CD14-positive monocyte (primary cell): ENCODE results near the gene PYGM. TPM values are rescaled to one million over a fixed set of nuclear protein-coding genes. Genes with fewer than 3 reads are reported as not detected.
A peak's percentile ranks its signal among the peaks of the same experiment; 100 is the strongest.

ENCODE experiments used
- DNase-seq, 3 donors: peaks; one replicate each; pipeline ENCODE4 v3.0.0-alpha.2; 2011 to 2022
- H2AFZ ChIP-seq: 2 replicates; pipeline ENCODE4 v1.6.0; 2012; ENCODE audit warnings: mild to moderate bottlenecking, low read depth, low read length, inconsistent platforms; ENCODE audit not compliant: insufficient read depth, poor library complexity, severe bottlenecking
- H3K27ac ChIP-seq, 2 donors: 1 replicate in 1 of 2; 2 replicates in 1 of 2; pipeline ENCODE4 v1.5.1; 2012 to 2013; ENCODE audit warnings: low read length in 2 of 2, control low read depth in 1 of 2, inconsistent platforms in 1 of 2, low read depth in 1 of 2, mild to moderate bottlenecking in 1 of 2
- H3K27me3 ChIP-seq, 2 donors: one replicate each; pipeline versions ENCODE4 v1.6.0 to v1.6.1; 2011 to 2013; ENCODE audit warnings: low read length in 2 of 2; ENCODE audit not compliant: control insufficient read depth in 2 of 2, insufficient read depth in 2 of 2
- H3K36me3 ChIP-seq, 2 donors: replicated peaks in 1 of 2; 1 replicate in 1 of 2; 2 replicates in 1 of 2; pipeline versions ENCODE4 v1.5.1 to v1.6.1; 2012 to 2013; ENCODE audit warnings: low read length in 2 of 2, control low read depth in 1 of 2, inconsistent platforms in 1 of 2, mild to moderate bottlenecking in 1 of 2; ENCODE audit not compliant: insufficient read depth in 2 of 2, control insufficient read depth in 1 of 2
- H3K4me1 ChIP-seq, 2 donors: 1 replicate in 1 of 2; 2 replicates in 1 of 2; pipeline versions ENCODE4 v1.5.1 to v1.6.1; 2012 to 2013; ENCODE audit warnings: low read length in 2 of 2, control low read depth in 1 of 2, inconsistent platforms in 1 of 2, mild to moderate bottlenecking in 1 of 2, moderate library complexity in 1 of 2; ENCODE audit not compliant: insufficient read depth in 2 of 2, control insufficient read depth in 1 of 2
- H3K4me2 ChIP-seq: replicated peaks from 2 replicates; pipeline ENCODE3; 2012; ENCODE audit warnings: low read length, moderate library complexity, mild to moderate bottlenecking; ENCODE audit not compliant: poor library complexity, severe bottlenecking; ENCODE audit errors: extremely low read depth
- H3K4me3 ChIP-seq, 3 experiments: fragments of 200-600 bp in 1 of 3; sonication (generic) in 1 of 3; replicated peaks in 1 of 3; 1 replicate in 2 of 3; 2 replicates in 1 of 3; pipeline ENCODE4 v1.5.1; 2011 to 2013; ENCODE audit warnings: low read length in 3 of 3, mild to moderate bottlenecking in 3 of 3, control low read depth in 2 of 3, low read depth in 2 of 3, inconsistent platforms in 1 of 3, moderate library complexity in 1 of 3
- H3K79me2 ChIP-seq: 2 replicates; pipeline ENCODE4 v1.6.0; 2012; ENCODE audit warnings: mild to moderate bottlenecking, control low read depth, inconsistent platforms, low read length, moderate library complexity; ENCODE audit not compliant: insufficient read depth
- H3K9ac ChIP-seq: 2 replicates; pipeline ENCODE4 v1.6.0; 2017; ENCODE audit warnings: low read length, mild to moderate bottlenecking; ENCODE audit not compliant: insufficient read depth, poor library complexity, severe bottlenecking
- H3K9me3 ChIP-seq, 2 donors: replicated peaks in 1 of 2; 1 replicate in 1 of 2; 2 replicates in 1 of 2; pipeline versions ENCODE4 v1.5.1 to v1.6.1; 2012 to 2013; ENCODE audit warnings: low read length in 2 of 2, control low read depth in 1 of 2; ENCODE audit not compliant: control insufficient read depth in 1 of 2, insufficient read depth in 1 of 2
- H4K20me1 ChIP-seq: 2 replicates; pipeline ENCODE4 v1.6.0; 2012; ENCODE audit warnings: mild to moderate bottlenecking, low read length, control low read depth, moderate library complexity; ENCODE audit not compliant: insufficient read depth
- H3K27ac Mint-ChIP-seq, 7 donors: one replicate each; pipeline ENCODE4 v1.8.0; 2020; ENCODE audit warnings: mild to moderate bottlenecking in 7 of 7, mixed read lengths in 7 of 7, moderate library complexity in 6 of 7, inconsistent platforms in 2 of 7
- H3K27me3 Mint-ChIP-seq, 3 donors: one replicate each; pipeline ENCODE4 v1.8.0; 2021 to 2022; ENCODE audit warnings: low read depth in 3 of 3, mild to moderate bottlenecking in 3 of 3, mixed read lengths in 3 of 3, moderate library complexity in 3 of 3, inconsistent platforms in 1 of 3
- H3K36me3 Mint-ChIP-seq, 2 donors: one replicate each; pipeline ENCODE4 v1.8.0; 2020; ENCODE audit warnings: mixed read lengths in 2 of 2, inconsistent platforms in 1 of 2, mild to moderate bottlenecking in 1 of 2
- H3K4me1 Mint-ChIP-seq: one replicate; pipeline ENCODE4 v1.8.0; 2020; ENCODE audit warnings: mild to moderate bottlenecking, mixed read lengths
- H3K4me3 Mint-ChIP-seq, 2 donors: one replicate each; pipeline ENCODE4 v1.8.0; 2020; ENCODE audit warnings: mild to moderate bottlenecking in 2 of 2, mixed read lengths in 2 of 2, moderate library complexity in 1 of 2
- H3K9me3 Mint-ChIP-seq, 7 donors: one replicate each; pipeline ENCODE4 v1.8.0; 2020 to 2022; ENCODE audit warnings: mixed read lengths in 7 of 7, mild to moderate bottlenecking in 6 of 7, moderate library complexity in 6 of 7, inconsistent platforms in 2 of 7
- WGBS: methylation state at CpG from one replicate; pipeline ENCODE4 v1.1.5; 2013; ENCODE audit warnings: missing lambda C conversion rate; ENCODE audit not compliant: insufficient coverage; 5-methylcytosine and 5-hydroxymethylcytosine counted together
- intact Hi-C, 2 donors: fragments of 100-400 bp; cut with micrococcal nuclease; formaldehyde crosslinking; loops; one replicate each; pipeline versions ENCODE4 v1.15.0 to v1.15.1; 2023
- polyA plus RNA-seq, 3 donors: library from polyadenylated mRNA; depleted of rRNA in 1 of 3; unstranded in 2 of 3; stranded (reverse) in 1 of 3; fragments of 300-500 nt in 2 of 3; fragments of >200 nt in 1 of 3; fragmentation: Illumina TruSeq in 2 of 3; gene quantifications; 1 replicate in 2 of 3; 2 replicates in 1 of 3; pipeline ENCODE4 v1.2.3, GENCODE V29; 2012 to 2021
- TF ChIP-seq, protein P1 (sequence below): fragments of 200-600 bp; IDR thresholded peaks from one replicate; pipeline ENCODE4 v1.8.0; 2022; ENCODE audit warnings: antibody characterized with exemption, mild to moderate bottlenecking

The PYGM gene
- polyA plus RNA-seq, 3 donors: 0.05 to 1.8 TPM; not detected in 1

DNA sequence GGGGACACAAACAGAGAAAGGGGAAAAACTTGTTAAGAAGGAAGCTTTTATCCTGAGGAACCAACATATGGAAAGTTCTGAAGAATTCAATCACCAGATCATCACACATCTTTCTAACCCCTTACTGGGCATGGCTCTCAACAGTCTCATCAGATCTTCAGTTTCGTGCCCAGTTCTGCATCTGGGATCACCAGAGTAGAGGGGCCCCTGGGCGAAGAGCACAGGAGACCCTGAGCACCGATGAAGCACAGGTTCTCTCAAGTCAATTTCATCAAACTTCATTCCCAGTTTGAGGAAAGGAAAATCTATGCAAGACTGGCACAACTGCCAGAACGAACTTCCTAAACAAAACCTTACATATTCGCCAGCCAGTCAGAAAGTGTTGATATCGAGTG lies 8.5 kb upstream of the PYGM start:
- Histone ChIP-seq H2AFZ (no peak overlapping the region), H3K4me2 (no peak overlapping the region), H3K4me1 (peaks cover 19 to 50% of the 10 kb centered on the region in 2 donors), H3K79me2 (peaks cover 76% of the 10 kb centered on the region), H3K9ac (no peak overlapping the region), H3K9me3 (no peaks in the 10 kb centered on the region), H4K20me1 (peaks cover 98% of the 10 kb centered on the region), H3K27ac (no peak overlapping the region), H3K36me3 (peaks cover 88 to 92% of the 10 kb centered on the region in 2 donors), H3K4me3 (no peak overlapping the region), H3K27me3 (no peaks in the 10 kb centered on the region)
- peaks cover 45% of the 10 kb centered on the region for H3K4me1 Mint-ChIP-seq
- peaks cover 88 to 96% of the 10 kb centered on the region in 2 donors for H3K36me3 Mint-ChIP-seq
- intact Hi-C loops: no loop called here
- H3K27me3 Mint-ChIP-seq: peaks cover 0 to 3% (median 1%) of the 10 kb centered on the region in 3 donors
- peak overlapping the region in 4 of 7 donors; percentile 25 to 82 (median 46) for H3K27ac Mint-ChIP-seq
- H3K9me3 Mint-ChIP-seq: no peaks in the 10 kb centered on the region
- no peak overlapping the region for H3K4me3 Mint-ChIP-seq
- WGBS: 84% methylated on average over 5 of the region's 6 CpGs
- no peak for DNase-seq
- TF ChIP-seq, protein P1, sequence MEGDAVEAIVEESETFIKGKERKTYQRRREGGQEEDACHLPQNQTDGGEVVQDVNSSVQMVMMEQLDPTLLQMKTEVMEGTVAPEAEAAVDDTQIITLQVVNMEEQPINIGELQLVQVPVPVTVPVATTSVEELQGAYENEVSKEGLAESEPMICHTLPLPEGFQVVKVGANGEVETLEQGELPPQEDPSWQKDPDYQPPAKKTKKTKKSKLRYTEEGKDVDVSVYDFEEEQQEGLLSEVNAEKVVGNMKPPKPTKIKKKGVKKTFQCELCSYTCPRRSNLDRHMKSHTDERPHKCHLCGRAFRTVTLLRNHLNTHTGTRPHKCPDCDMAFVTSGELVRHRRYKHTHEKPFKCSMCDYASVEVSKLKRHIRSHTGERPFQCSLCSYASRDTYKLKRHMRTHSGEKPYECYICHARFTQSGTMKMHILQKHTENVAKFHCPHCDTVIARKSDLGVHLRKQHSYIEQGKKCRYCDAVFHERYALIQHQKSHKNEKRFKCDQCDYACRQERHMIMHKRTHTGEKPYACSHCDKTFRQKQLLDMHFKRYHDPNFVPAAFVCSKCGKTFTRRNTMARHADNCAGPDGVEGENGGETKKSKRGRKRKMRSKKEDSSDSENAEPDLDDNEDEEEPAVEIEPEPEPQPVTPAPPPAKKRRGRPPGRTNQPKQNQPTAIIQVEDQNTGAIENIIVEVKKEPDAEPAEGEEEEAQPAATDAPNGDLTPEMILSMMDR: no peak

DNA sequence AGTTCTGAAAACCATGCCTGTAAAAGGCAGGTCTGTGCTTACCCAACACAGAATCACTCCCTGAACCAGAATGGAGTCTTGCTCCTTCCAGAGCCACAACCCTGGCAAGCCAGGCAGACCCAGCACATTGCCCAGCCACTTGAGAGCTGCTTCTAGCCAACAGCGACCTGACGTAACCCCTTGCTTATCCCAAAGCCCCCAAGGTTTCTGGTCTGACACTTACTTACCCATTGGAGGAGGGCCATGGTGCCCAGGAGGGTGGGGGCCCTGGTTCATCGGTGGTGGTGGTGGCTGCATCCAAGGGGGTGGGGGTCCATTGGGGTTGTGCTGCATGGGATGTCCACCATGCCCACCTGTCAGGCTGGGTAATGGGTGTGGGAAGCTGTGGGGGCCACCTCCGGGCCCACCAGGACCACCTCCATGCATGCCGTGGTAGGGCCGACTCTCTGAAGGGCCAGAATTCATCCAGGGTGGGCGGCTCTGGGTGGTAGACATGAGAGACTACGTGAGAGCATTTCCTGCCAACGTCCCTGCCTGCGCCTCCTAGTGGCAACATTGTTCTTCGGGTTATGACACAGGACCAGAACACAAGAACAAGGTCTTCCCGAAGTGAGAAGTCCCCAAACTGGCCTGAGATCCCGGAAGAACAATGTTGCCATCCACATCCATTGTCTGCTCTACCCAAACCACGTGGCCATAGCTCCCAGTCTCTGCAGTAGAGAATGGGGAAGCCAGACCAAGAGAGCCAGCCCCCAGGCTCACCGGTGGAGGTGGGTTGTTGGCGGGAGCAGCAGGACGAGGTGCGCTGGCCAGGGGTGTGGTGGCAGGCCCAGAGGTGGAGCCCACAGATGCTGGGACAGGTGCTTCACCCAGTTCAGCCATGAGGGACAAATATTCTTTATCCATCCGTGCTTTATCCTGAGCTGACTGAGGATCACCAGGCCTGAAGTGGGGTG lies 7.8 kb upstream of the PYGM start:
- intact Hi-C loops: no loop called here
- no peak overlapping the region for H2AFZ ChIP-seq
- Mint-ChIP-seq H3K27me3 (peaks cover 0 to 3% (median 2%) of the 10 kb centered on the region in 3 donors), H3K4me1 (peaks cover 43% of the 10 kb centered on the region), H3K27ac (peak overlapping the region; percentile 46 to 82 (median 58)), H3K4me3 (no peak overlapping the region), H3K9me3 (no peaks in the 10 kb centered on the region), H3K36me3 (peaks cover 88 to 96% of the 10 kb centered on the region in 2 donors)
- no peak overlapping the region for H3K4me2 ChIP-seq
- WGBS: 45% methylated on average over 14 of the region's 19 CpGs
- H3K4me3 ChIP-seq: no peak overlapping the region
- no peaks in the 10 kb centered on the region for H3K27me3 ChIP-seq
- H3K9ac ChIP-seq: no peak overlapping the region
- peak; percentile 64 to 74 (median 64) for DNase-seq
- TF ChIP-seq, protein P1: peak; percentile 95
- H4K20me1 ChIP-seq: peaks cover 98% of the 10 kb centered on the region
- H3K36me3 ChIP-seq: peaks cover 89 to 92% of the 10 kb centered on the region in 2 donors
- H3K4me1 ChIP-seq: peaks cover 12 to 43% of the 10 kb centered on the region in 2 donors
- H3K79me2 ChIP-seq: peaks cover 69% of the 10 kb centered on the region
- peak overlapping the region in 1 of 2 donors; percentile 12 for H3K27ac ChIP-seq
- no peaks in the 10 kb centered on the region for H3K9me3 ChIP-seq
